ENCODE results near the gene VANGL2.
A peak's percentile ranks its signal among the peaks of the same experiment; 100 is the strongest.

The VANGL2 gene

GRCh38 chr1:160406131-160406968, 6.0 kb downstream of the VANGL2 start:
- DNase-seq = no peak

GRCh38 chr1:160407839-160408801, 7.8 kb downstream of the VANGL2 start:
- DNase-seq = no peak

- DNase-seq = no peak
These were observed 8.5 kb downstream of the VANGL2 start for GRCh38 chr1:160408864-160409263.

GRCh38 chr1:160409486-160409885, 9.1 kb downstream of the VANGL2 start:
- no peak for DNase-seq

- DNase-seq = peak; percentile 20
These were observed 10.1 kb downstream of the VANGL2 start for GRCh38 chr1:160410406-160411005.

GRCh38 chr1:160411271-160412027, 11.1 kb downstream of the VANGL2 start:
- DNase-seq = no peak

- DNase-seq = no peak
These were observed 11.6 kb downstream of the VANGL2 start for GRCh38 chr1:160412028-160412362.

- no peak for DNase-seq
These were observed 13.4 kb downstream of the VANGL2 start for GRCh38 chr1:160413716-160414115.

- DNase-seq = no peak
These were observed 14.5 kb downstream of the VANGL2 start for GRCh38 chr1:160414881-160415280.

- no peak for DNase-seq
These were observed 15.4 kb downstream of the VANGL2 start for GRCh38 chr1:160415696-160416290.

- no peak for DNase-seq
These were observed 16.0 kb downstream of the VANGL2 start for GRCh38 chr1:160416369-160416768.

- DNase-seq = no peak
These were observed 18.1 kb downstream of the VANGL2 start for GRCh38 chr1:160418483-160418882.

- DNase-seq = no peak
These were observed 18.9 kb downstream of the VANGL2 start for GRCh38 chr1:160419150-160419837.

GRCh38 chr1:160419838-160420169, 19.4 kb downstream of the VANGL2 start:
- no peak for DNase-seq

- no peak for DNase-seq
These were observed 20.8 kb downstream of the VANGL2 start for GRCh38 chr1:160420881-160421842.

GRCh38 chr1:160421881-160422280, 21.5 kb downstream of the VANGL2 start:
- no peak for DNase-seq

- no peak for DNase-seq
These were observed 23.6 kb downstream of the VANGL2 start for GRCh38 chr1:160423966-160424365.

GRCh38 chr1:160425847-160426246, 25.5 kb downstream of the VANGL2 start:
- DNase-seq = no peak

- DNase-seq = no peak
These were observed 27.3 kb downstream of the VANGL2 start for GRCh38 chr1:160427625-160428024.

- no peak for DNase-seq
These were observed 27.7 kb downstream of the VANGL2 start for GRCh38 chr1:160428053-160428452.

- no peak for DNase-seq
These were observed 28.3 kb downstream of the VANGL2 start for GRCh38 chr1:160428655-160429054.
